HepG2 (cell line): ENCODE results near the gene AMER3.

Source experiments
- SMAD1 ChIP-seq: sonication (generic); formaldehyde crosslinking; IDR thresholded peaks from 2 replicates; pipeline ENCODE4 v1.4.0; 2020; ENCODE audit warnings: missing genetic modification reagents, low read depth, mild to moderate bottlenecking, borderline replicate concordance
- YY1 ChIP-seq: IDR thresholded peaks from 2 replicates; pipeline ENCODE4 v1.6.1; 2011; ENCODE audit warnings: low read length, low read depth, moderate library complexity, mild to moderate bottlenecking; ENCODE audit not compliant: insufficient read depth, insufficient replicate concordance
- ZNF180 ChIP-seq: sonication (generic); formaldehyde crosslinking; IDR thresholded peaks from 2 replicates; pipeline ENCODE4 v1.4.0; 2020; ENCODE audit warnings: low read depth, missing genetic modification reagents, borderline replicate concordance

DNA sequence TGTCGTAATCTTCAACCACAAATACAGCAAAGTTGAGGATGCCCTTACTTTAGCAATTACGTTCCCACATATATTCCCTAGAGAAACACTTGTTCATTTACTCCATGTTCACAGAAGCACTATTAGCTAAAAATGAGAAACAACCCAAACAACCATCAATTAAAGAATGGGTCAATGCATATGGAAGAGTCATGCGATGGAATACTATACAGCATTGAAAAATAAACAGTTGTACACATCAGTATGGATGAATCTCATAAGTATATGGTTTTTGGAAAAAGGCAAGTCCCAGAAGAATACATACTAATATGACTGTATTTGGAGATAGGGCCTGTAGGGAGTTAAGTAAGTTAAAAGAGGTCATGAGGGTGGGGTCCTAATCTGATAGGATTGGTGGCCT is 20.1 kb upstream of the AMER3 start:
- TF ChIP-seq SMAD1 (CRISPR knock-in tag) (no peak), YY1 (no peak), ZNF180 (CRISPR knock-in tag) (no peak)
